GM23338 (cell line): ENCODE measurements around the gene MAP2K6.

Experiments used
- CREB1 ChIP-seq: fragments of 250-450 bp; sonication (Bioruptor Pico); IDR thresholded peaks from 2 replicates; pipeline ENCODE4 v1.5.0; 2020; ENCODE audit warnings: low read depth, mild to moderate bottlenecking, moderate library complexity
- EZH2 ChIP-seq: fragments of 200-600 bp; sonication (generic); IDR thresholded peaks from one replicate; pipeline ENCODE4 v1.8.0; 2017; ENCODE audit warnings: antibody characterized with exemption, mild to moderate bottlenecking, low read depth; ENCODE audit not compliant: unreplicated experiment
- EZH2phosphoT487 ChIP-seq: fragments of 200-600 bp; sonication (generic); IDR thresholded peaks from one replicate; pipeline ENCODE4 v1.8.1; 2018; ENCODE audit warnings: antibody characterized with exemption; ENCODE audit not compliant: unreplicated experiment
- JUNB ChIP-seq: IDR thresholded peaks from one replicate; pipeline ENCODE4 v1.6.1; 2016; ENCODE audit warnings: antibody characterized with exemption; ENCODE audit not compliant: unreplicated experiment
- NANOG ChIP-seq: IDR thresholded peaks from 2 replicates; pipeline ENCODE4 v1.6.1; 2016; ENCODE audit warnings: antibody characterized with exemption, borderline replicate concordance
- POLR2AphosphoS5 ChIP-seq: IDR thresholded peaks from 2 replicates; pipeline ENCODE4 v1.6.1; 2016; ENCODE audit warnings: antibody characterized with exemption, low read depth
- TF ChIP-seq, protein P1 (sequence below), 2 experiments: fragments of 200-600 bp in 1 of 2; sonication (generic) in 1 of 2; conservative IDR thresholded peaks; 2 replicates each; pipeline versions ENCODE4 v1.5.1 to v1.6.1; 2016 to 2017; ENCODE audit warnings: antibody characterized with exemption in 2 of 2, low read depth in 2 of 2, mild to moderate bottlenecking in 2 of 2, moderate library complexity in 1 of 2
- TF ChIP-seq, protein P2 (sequence below): IDR thresholded peaks from one replicate; pipeline ENCODE4 v1.6.1; 2018; ENCODE audit warnings: antibody characterized with exemption; ENCODE audit not compliant: unreplicated experiment
- TF ChIP-seq, protein P3 (sequence below): IDR thresholded peaks from 2 replicates; pipeline ENCODE4 v1.6.1; 2016; ENCODE audit warnings: antibody characterized with exemption

DNA sequence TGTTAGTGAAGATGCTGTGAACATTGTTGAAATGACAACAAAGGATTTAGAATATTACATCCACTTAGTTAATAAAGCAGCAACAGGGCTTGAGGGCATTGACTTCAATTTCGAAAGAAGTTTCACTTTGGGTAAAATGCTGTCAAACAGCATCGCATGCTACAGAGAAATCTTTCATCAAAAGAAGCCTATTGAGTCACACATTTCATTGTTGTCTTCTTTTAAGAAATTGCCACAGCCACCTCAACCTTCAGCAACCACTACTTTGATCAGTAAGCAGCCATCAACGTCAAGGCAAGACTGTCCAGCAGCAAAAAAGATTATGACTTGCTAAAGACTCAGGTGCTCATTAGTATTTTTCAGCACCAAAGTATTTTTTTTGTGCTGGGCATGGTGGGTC lies 13.2 kb upstream of the MAP2K6 start:
- TF ChIP-seq, protein P1, sequence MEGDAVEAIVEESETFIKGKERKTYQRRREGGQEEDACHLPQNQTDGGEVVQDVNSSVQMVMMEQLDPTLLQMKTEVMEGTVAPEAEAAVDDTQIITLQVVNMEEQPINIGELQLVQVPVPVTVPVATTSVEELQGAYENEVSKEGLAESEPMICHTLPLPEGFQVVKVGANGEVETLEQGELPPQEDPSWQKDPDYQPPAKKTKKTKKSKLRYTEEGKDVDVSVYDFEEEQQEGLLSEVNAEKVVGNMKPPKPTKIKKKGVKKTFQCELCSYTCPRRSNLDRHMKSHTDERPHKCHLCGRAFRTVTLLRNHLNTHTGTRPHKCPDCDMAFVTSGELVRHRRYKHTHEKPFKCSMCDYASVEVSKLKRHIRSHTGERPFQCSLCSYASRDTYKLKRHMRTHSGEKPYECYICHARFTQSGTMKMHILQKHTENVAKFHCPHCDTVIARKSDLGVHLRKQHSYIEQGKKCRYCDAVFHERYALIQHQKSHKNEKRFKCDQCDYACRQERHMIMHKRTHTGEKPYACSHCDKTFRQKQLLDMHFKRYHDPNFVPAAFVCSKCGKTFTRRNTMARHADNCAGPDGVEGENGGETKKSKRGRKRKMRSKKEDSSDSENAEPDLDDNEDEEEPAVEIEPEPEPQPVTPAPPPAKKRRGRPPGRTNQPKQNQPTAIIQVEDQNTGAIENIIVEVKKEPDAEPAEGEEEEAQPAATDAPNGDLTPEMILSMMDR (conservative IDR thresholded peaks at IDR 0.05; ENCODE audit: low read depth in 2 of 2): no peak
- TF ChIP-seq EZH2: no peak
- TF ChIP-seq, protein P2, sequence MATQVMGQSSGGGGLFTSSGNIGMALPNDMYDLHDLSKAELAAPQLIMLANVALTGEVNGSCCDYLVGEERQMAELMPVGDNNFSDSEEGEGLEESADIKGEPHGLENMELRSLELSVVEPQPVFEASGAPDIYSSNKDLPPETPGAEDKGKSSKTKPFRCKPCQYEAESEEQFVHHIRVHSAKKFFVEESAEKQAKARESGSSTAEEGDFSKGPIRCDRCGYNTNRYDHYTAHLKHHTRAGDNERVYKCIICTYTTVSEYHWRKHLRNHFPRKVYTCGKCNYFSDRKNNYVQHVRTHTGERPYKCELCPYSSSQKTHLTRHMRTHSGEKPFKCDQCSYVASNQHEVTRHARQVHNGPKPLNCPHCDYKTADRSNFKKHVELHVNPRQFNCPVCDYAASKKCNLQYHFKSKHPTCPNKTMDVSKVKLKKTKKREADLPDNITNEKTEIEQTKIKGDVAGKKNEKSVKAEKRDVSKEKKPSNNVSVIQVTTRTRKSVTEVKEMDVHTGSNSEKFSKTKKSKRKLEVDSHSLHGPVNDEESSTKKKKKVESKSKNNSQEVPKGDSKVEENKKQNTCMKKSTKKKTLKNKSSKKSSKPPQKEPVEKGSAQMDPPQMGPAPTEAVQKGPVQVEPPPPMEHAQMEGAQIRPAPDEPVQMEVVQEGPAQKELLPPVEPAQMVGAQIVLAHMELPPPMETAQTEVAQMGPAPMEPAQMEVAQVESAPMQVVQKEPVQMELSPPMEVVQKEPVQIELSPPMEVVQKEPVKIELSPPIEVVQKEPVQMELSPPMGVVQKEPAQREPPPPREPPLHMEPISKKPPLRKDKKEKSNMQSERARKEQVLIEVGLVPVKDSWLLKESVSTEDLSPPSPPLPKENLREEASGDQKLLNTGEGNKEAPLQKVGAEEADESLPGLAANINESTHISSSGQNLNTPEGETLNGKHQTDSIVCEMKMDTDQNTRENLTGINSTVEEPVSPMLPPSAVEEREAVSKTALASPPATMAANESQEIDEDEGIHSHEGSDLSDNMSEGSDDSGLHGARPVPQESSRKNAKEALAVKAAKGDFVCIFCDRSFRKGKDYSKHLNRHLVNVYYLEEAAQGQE: no peak
- TF ChIP-seq EZH2phosphoT487: no peak
- TF ChIP-seq JUNB: no peak
- TF ChIP-seq POLR2AphosphoS5: no peak
- TF ChIP-seq NANOG: no peak
- TF ChIP-seq CREB1 (CRISPR knock-in tag): no peak
- TF ChIP-seq, protein P3, sequence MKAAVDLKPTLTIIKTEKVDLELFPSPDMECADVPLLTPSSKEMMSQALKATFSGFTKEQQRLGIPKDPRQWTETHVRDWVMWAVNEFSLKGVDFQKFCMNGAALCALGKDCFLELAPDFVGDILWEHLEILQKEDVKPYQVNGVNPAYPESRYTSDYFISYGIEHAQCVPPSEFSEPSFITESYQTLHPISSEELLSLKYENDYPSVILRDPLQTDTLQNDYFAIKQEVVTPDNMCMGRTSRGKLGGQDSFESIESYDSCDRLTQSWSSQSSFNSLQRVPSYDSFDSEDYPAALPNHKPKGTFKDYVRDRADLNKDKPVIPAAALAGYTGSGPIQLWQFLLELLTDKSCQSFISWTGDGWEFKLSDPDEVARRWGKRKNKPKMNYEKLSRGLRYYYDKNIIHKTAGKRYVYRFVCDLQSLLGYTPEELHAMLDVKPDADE: no peak
